ENCODE measurements around the gene R3HDM1.

GRCh38 chr2:135551356-135551755 lies 20.1 kb downstream of the R3HDM1 start:
- no peak for TF ChIP-seq CTCF (IDR thresholded peaks at IDR 0.05)
- no peak for TF ChIP-seq POLR2A (IDR thresholded peaks at IDR 0.05)

Data from esophagus squamous epithelium (tissue), 4 donors.